IMR-90 (cell line): Measurements from ENCODE around the gene RPS27A. TPM values are rescaled to one million over a fixed set of nuclear protein-coding genes. Genes with fewer than 3 reads are reported as not detected.

ENCODE experiments used
- ATAC-seq: fragments of 200-7000 bp; cut with Tn5 transposase; 2 replicates; pipeline ENCODE4 v1.9.1; 2020; ENCODE audit warnings: low read depth, mild to moderate bottlenecking, moderate library complexity
- BruUV-seq: library from RNA; stranded (reverse); fragments of 400-500 nt; replicated peaks from 2 replicates; lab custom pipeline; 2021; lab: Mats Ljungman, UMichigan
- CTCF ChIA-PET: fragments of 300-600 bp; formaldehyde crosslinking; extraction: SDS; loops from one replicate; lab custom pipeline; 2021; ENCODE audit warnings: antibody characterized with exemption; lab: Yijun Ruan, JAX
- POLR2A ChIA-PET: fragments of 300-600 bp; sonication (Branson Sonifier 250); formaldehyde crosslinking; loops from one replicate; lab custom pipeline; 2022; ENCODE audit warnings: antibody characterized with exemption; ENCODE audit not compliant: unreplicated experiment; lab: Charles Lee
- DNase-seq: peaks from one replicate; pipeline ENCODE4 v3.0.0; 2013
- H2AFZ ChIP-seq: replicated peaks from 2 replicates; pipeline ENCODE3; 2013; ENCODE audit warnings: low read length, mild to moderate bottlenecking; ENCODE audit not compliant: poor library complexity
- H2AK5ac ChIP-seq: 2 replicates; pipeline ENCODE4 v1.6.1; 2013; ENCODE audit warnings: low read depth, low read length, inconsistent platforms
- H2AK9ac ChIP-seq: replicated peaks from 2 replicates; pipeline ENCODE3; 2013; ENCODE audit warnings: mild to moderate bottlenecking, low read depth, low read length, moderate library complexity; ENCODE audit not compliant: poor library complexity
- H2BK120ac ChIP-seq: 2 replicates; pipeline ENCODE4 v1.6.1; 2013; ENCODE audit warnings: low read depth, low read length, inconsistent platforms
- H2BK15ac ChIP-seq: 3 replicates; pipeline ENCODE4 v1.6.1; 2013; ENCODE audit warnings: low read depth, low read length, inconsistent platforms
- H2BK20ac ChIP-seq: 2 replicates; pipeline ENCODE4 v1.6.1; 2013; ENCODE audit warnings: low read depth, mild to moderate bottlenecking, inconsistent platforms, low read length, moderate library complexity
- H2BK5ac ChIP-seq: 2 replicates; pipeline ENCODE4 v1.6.1; 2013; ENCODE audit warnings: mild to moderate bottlenecking, low read depth, low read length, inconsistent platforms; ENCODE audit not compliant: poor library complexity, severe bottlenecking
- H3K14ac ChIP-seq: replicated peaks from 2 replicates; pipeline ENCODE4 v1.6.1; 2013; ENCODE audit warnings: low read depth, low read length, inconsistent platforms
- H3K18ac ChIP-seq: 2 replicates; pipeline ENCODE4 v1.6.1; 2013; ENCODE audit warnings: low read depth, low read length, control low read depth
- H3K23ac ChIP-seq: 2 replicates; pipeline ENCODE4 v1.6.1; 2013; ENCODE audit warnings: low read depth, low read length, inconsistent platforms
- H3K27ac ChIP-seq: 2 replicates; pipeline ENCODE4 v1.5.1; 2013; ENCODE audit warnings: mild to moderate bottlenecking, control low read depth, low read length; ENCODE audit not compliant: insufficient read depth
- H3K27me3 ChIP-seq: 2 replicates; pipeline ENCODE4 v1.6.1; 2013; ENCODE audit warnings: low read length; ENCODE audit not compliant: control insufficient read depth, insufficient read depth
- H3K36me3 ChIP-seq: 2 replicates; pipeline ENCODE4 v1.6.1; 2013; ENCODE audit warnings: low read length, mixed read lengths; ENCODE audit not compliant: control insufficient read depth, insufficient read depth
- H3K4ac ChIP-seq: 2 replicates; pipeline ENCODE4 v1.6.1; 2013; ENCODE audit warnings: low read depth, low read length, inconsistent platforms
- H3K4me1 ChIP-seq: 2 replicates; pipeline ENCODE4 v1.6.1; 2013; ENCODE audit warnings: low read length, mixed read lengths; ENCODE audit not compliant: control insufficient read depth, insufficient read depth
- H3K4me2 ChIP-seq: 2 replicates; pipeline ENCODE4 v1.6.1; 2013; ENCODE audit warnings: low read depth, mild to moderate bottlenecking, control low read depth, low read length, moderate library complexity
- H3K4me3 ChIP-seq: 2 replicates; pipeline ENCODE4 v1.5.1; 2013; ENCODE audit warnings: low read depth, mild to moderate bottlenecking, control low read depth, low read length, moderate library complexity; ENCODE audit not compliant: insufficient read depth
- H3K56ac ChIP-seq: 2 replicates; pipeline ENCODE4 v1.6.1; 2013; ENCODE audit warnings: low read length, inconsistent platforms; ENCODE audit not compliant: insufficient read depth; ENCODE audit errors: extremely low read depth
- H3K79me1 ChIP-seq, 2 experiments: 2 replicates each; pipeline ENCODE4 v1.6.1; 2013; ENCODE audit warnings: low read length in 2 of 2, inconsistent platforms in 1 of 2, low read depth in 1 of 2
- H3K9ac ChIP-seq: 2 replicates; pipeline ENCODE4 v1.6.1; 2013; ENCODE audit warnings: low read depth, low read length, control low read depth
- H3K9me1 ChIP-seq: 2 replicates; pipeline ENCODE4 v1.6.1; 2013; ENCODE audit warnings: low read length, inconsistent platforms; ENCODE audit not compliant: insufficient read depth
- H3K9me3 ChIP-seq: 2 replicates; pipeline ENCODE4 v1.6.1; 2013; ENCODE audit warnings: low read length; ENCODE audit not compliant: control insufficient read depth, insufficient read depth
- H4K20me1 ChIP-seq: 2 replicates; pipeline ENCODE4 v1.6.1; 2013; ENCODE audit warnings: low read length, inconsistent platforms; ENCODE audit not compliant: insufficient read depth
- H4K5ac ChIP-seq: 2 replicates; pipeline ENCODE4 v1.6.1; 2013; ENCODE audit warnings: mild to moderate bottlenecking, low read depth, low read length, control low read depth
- H4K8ac ChIP-seq, 2 experiments: 2 replicates each; pipeline ENCODE4 v1.6.1; 2013; ENCODE audit warnings: low read depth in 2 of 2, low read length in 2 of 2, control low read depth in 1 of 2, inconsistent platforms in 1 of 2
- H4K91ac ChIP-seq: 2 replicates; pipeline ENCODE4 v1.6.1; 2013; ENCODE audit warnings: low read depth, low read length, inconsistent platforms; ENCODE audit not compliant: insufficient read depth
- BHLHE40 ChIP-seq: fragments of 150-350 bp; IDR thresholded peaks from 2 replicates; pipeline ENCODE4 v1.6.1; 2016; ENCODE audit warnings: mild to moderate bottlenecking, low read depth, low read length
- CEBPB ChIP-seq: IDR thresholded peaks from 2 replicates; pipeline ENCODE4 v1.6.1; 2012; ENCODE audit warnings: low read depth, low read length, improper control_type of control experiment
- CHD1 ChIP-seq: IDR thresholded peaks from 2 replicates; pipeline ENCODE4 v1.6.1; 2012; ENCODE audit warnings: low read depth, low read length, improper control_type of control experiment
- CTCF ChIP-seq: conservative IDR thresholded peaks from 2 replicates; pipeline ENCODE4 v1.5.1; 2012; ENCODE audit warnings: mild to moderate bottlenecking, low read depth, low read length, improper control_type of control experiment
- ELK1 ChIP-seq: fragments of 150-350 bp; IDR thresholded peaks from 2 replicates; pipeline ENCODE4 v1.6.1; 2016; ENCODE audit warnings: low read depth, mild to moderate bottlenecking, low read length, moderate library complexity, borderline replicate concordance
- FOS ChIP-seq: fragments of 150-350 bp; IDR thresholded peaks from 2 replicates; pipeline ENCODE4 v1.6.1; 2016; ENCODE audit warnings: low read depth, low read length
- MAFK ChIP-seq: IDR thresholded peaks from 2 replicates; pipeline ENCODE4 v1.6.1; 2012; ENCODE audit warnings: low read depth, low read length, improper control_type of control experiment
- MAZ ChIP-seq: IDR thresholded peaks from 2 replicates; pipeline ENCODE4 v1.6.1; 2012; ENCODE audit warnings: low read depth, mild to moderate bottlenecking, low read length, improper control_type of control experiment, moderate library complexity, borderline replicate concordance
- MXI1 ChIP-seq: IDR thresholded peaks from 2 replicates; pipeline ENCODE4 v1.6.1; 2012; ENCODE audit warnings: low read depth, mild to moderate bottlenecking, low read length, moderate library complexity, borderline replicate concordance
- NFE2L2 ChIP-seq: fragments of 150-350 bp; IDR thresholded peaks from 2 replicates; pipeline ENCODE4 v1.6.1; 2016; ENCODE audit warnings: low read depth, mild to moderate bottlenecking, low read length
- POLR2A ChIP-seq: IDR thresholded peaks from 2 replicates; pipeline ENCODE4 v1.6.1; 2012; ENCODE audit warnings: mild to moderate bottlenecking, low read depth, low read length
- RAD21 ChIP-seq: IDR thresholded peaks from 2 replicates; pipeline ENCODE4 v1.6.1; 2012; ENCODE audit warnings: low read length, improper control_type of control experiment
- RCOR1 ChIP-seq: IDR thresholded peaks from 2 replicates; pipeline ENCODE4 v1.6.1; 2012; ENCODE audit warnings: mild to moderate bottlenecking, low read length, improper control_type of control experiment; ENCODE audit not compliant: insufficient replicate concordance
- RFX5 ChIP-seq: IDR thresholded peaks from 2 replicates; pipeline ENCODE4 v1.8.0; 2012; ENCODE audit warnings: low read depth, mild to moderate bottlenecking, low read length, moderate library complexity
- SMC3 ChIP-seq: fragments of 150-350 bp; IDR thresholded peaks from 2 replicates; pipeline ENCODE4 v1.6.1; 2016; ENCODE audit warnings: low read depth, mild to moderate bottlenecking, antibody characterized with exemption, low read length, moderate library complexity
- dilution Hi-C: fragments of 300-500 bp; cut with HindIII; formaldehyde crosslinking; loops from one replicate; pipeline ENCODE4 v1.14.3; 2018; ENCODE audit warnings: low sequenced_read_pairs; ENCODE audit not compliant: unreplicated experiment
- in situ Hi-C: fragments of 300-500 bp; cut with MboI; formaldehyde crosslinking; loops from 3 replicates; pipeline ENCODE4 v1.14.3; 2019; ENCODE audit warnings: low sequenced_read_pairs, inconsistent platforms, mixed read lengths
- intact Hi-C: fragments of 100-400 bp; cut with micrococcal nuclease; formaldehyde crosslinking; loops from 2 replicates; pipeline ENCODE4 v1.10.0; 2022
- polyA plus RNA-seq, 3 experiments: library from polyadenylated mRNA; depleted of rRNA; stranded (reverse); fragments of >200 nt; gene quantifications; 2 replicates each; pipeline ENCODE4 v1.2.3, GENCODE V29; 2012; ENCODE audit warnings: low replicate concordance in 1 of 3
- total RNA-seq: library from RNA; depleted of rRNA; stranded (reverse); fragments of >200 nt; gene quantifications from 2 replicates; pipeline ENCODE4 v1.2.3, GENCODE V29; 2012
- TF ChIP-seq, protein P1 (sequence below): fragments of 150-350 bp; IDR thresholded peaks from 2 replicates; pipeline ENCODE4 v1.6.1; 2017; ENCODE audit warnings: mild to moderate bottlenecking, antibody characterized with exemption, low read length, low read depth

The RPS27A gene
- total and polyA plus RNA-seq, 2 of the 4 experiments (the other 2 are of a cell fraction) = 496 to 1,421 TPM

DNA sequence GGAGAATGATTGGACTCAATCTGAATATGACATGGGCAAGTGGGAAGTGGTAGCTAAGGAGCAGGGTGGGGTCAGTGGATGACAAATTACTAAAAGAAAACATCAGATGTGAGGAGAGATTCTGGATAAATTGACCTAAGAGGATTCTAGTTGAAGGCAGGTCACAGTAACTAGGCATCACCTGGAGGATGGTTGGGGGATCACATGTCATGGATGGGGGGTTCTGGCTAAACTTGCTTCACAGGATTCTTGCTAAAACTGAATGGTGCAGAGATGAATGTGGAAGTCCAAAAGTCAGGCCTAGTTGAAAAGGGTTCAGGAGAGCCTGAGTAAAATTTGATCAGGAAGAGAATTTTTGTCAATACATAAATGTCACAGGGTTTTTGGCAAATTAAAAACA lies 18.7 kb upstream of the RPS27A start:
- Histone ChIP-seq H3K27me3 (no peaks in the 10 kb centered on the region), H3K18ac (no peak overlapping the region), H3K27ac (no peak overlapping the region), H3K56ac (no peak overlapping the region), H2BK20ac (no peak overlapping the region), H3K79me1 (no peaks in the 10 kb centered on the region; a peak in 1 of 4 replicates), H3K4ac (no peak overlapping the region), H3K4me3 (no peak overlapping the region), H3K36me3 (no peaks in the 10 kb centered on the region), H2AK5ac (no peak overlapping the region), H3K14ac (no peak overlapping the region), H4K5ac (no peak overlapping the region), H2AK9ac (no peak overlapping the region), H3K9me1 (0 out of 2 replicates have a peak, but pooled peaks cover 3% of the 10 kb centered on the region), H2AFZ (no peak overlapping the region), H4K91ac (no peak overlapping the region), H3K4me2 (no peak overlapping the region), H4K8ac (no peak overlapping the region), H3K9me3 (no peaks in the 10 kb centered on the region), H4K20me1 (no peaks in the 10 kb centered on the region), H2BK15ac (no peak overlapping the region), H3K9ac (no peak overlapping the region), H2BK5ac (no peak overlapping the region), H2BK120ac (no peak overlapping the region), H3K23ac (no peak overlapping the region), H3K4me1 (no peaks in the 10 kb centered on the region)
- ATAC-seq (no peak), DNase-seq (no peak)
- TF ChIP-seq CHD1 (no peak), ELK1 (no peak), MAZ (no peak), RCOR1 (no peak), FOS (no peak), BHLHE40 (no peak), RAD21 (no peak), MAFK (no peak), MXI1 (no peak), RFX5 (no peak), NFE2L2 (no peak), SMC3 (no peak), CTCF (no peak), POLR2A (no peak), CEBPB (no peak)
- TF ChIP-seq, protein P1, sequence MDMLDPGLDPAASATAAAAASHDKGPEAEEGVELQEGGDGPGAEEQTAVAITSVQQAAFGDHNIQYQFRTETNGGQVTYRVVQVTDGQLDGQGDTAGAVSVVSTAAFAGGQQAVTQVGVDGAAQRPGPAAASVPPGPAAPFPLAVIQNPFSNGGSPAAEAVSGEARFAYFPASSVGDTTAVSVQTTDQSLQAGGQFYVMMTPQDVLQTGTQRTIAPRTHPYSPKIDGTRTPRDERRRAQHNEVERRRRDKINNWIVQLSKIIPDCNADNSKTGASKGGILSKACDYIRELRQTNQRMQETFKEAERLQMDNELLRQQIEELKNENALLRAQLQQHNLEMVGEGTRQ = no peak
- dilution Hi-C loops (no loop called here), intact Hi-C loops (no loop called here), in situ Hi-C loops (no loop called here)
- BruUV-seq = no TSS peak
- ChIA-PET CTCF (interaction anchor here (0.6 to 1.2 kb wide), 2 partner anchors 19 to 31 kb away, joined by 3 read pairs; no protein-coding TSS in a partner anchor), POLR2A (no interaction called here)
